Omental fat pad (tissue), 4 donors: ENCODE data around the gene TAF12. TPM values are rescaled to one million over a fixed set of nuclear protein-coding genes. Genes with fewer than 3 reads are reported as not detected.
"Not testable (repeated sequence)": the region's sequence is repeated elsewhere in the genome, so short reads cannot be mapped to it uniquely, and the experiment has no call there.

Source experiments
- ATAC-seq: fragments of 150-250 bp; one replicate; pipeline ENCODE4 v1.9.1; 2016; ENCODE audit warnings: mild to moderate bottlenecking, moderate library complexity; ENCODE audit not compliant: low FRiP score
- DNase-seq: peaks from one replicate; pipeline ENCODE4 v3.0.0-alpha.2; 2019; ENCODE audit warnings: low spot score
- total RNA-seq, 4 donors: library from RNA; depleted of rRNA; stranded (reverse); fragments of >200 nt; gene quantifications; one replicate each; pipeline ENCODE4 v1.1.0, GENCODE V29; 2016
- TF ChIP-seq, protein P1 (sequence below), 3 donors: fragments of 450-650 bp; IDR thresholded peaks; one replicate each; pipeline ENCODE4 v1.5.1; 2016 to 2017; ENCODE audit warnings: antibody characterized with exemption in 3 of 3, mild to moderate bottlenecking in 3 of 3, moderate library complexity in 2 of 3

TAF12 gene
- total RNA-seq: 10 to 100 TPM; 15.0 to 22.5 (median 19.6) TPM

DNA sequence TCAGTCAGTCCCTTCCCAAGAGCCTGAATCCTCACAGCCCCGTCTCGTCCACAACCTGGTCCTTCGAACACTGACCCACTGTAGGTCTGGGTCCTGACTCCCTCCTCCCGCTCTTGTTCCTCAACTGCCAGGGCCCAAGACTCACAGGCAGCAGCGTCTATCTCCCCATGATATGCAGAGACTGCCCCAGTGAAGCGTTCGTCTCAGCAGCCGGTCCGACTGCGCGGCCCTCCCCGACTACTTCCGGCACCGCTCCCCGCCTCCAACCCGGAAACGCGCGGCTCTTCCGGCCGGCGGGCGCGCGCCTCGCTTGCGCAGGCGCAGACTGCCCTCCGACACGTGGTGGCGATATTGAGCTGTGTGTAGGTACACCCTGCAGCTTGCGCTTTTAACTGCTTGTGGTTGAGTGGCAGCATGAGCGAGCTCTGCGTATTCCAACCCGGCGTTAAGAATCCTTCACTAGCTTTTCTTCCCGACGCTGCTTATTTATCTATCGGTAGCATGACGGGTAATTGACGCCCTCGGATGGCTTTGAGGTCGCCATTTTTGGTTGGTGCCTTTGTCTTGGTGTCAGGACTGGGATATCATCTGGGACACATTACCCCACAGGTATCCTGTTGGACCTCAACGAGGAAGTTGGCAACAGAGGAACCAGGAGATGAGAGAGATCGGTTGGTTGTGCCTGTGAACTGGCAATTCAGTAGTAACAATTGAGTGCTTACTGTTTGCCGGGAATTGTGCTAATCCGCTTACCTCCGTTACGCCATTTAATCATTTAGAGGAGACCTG, at the start of gene TAF12:
TAF12 (minus strand) TSS at position 221 of the 789 bp plus-strand sequence. CDS start 20,986 bp downstream, outside the sequence.
- TF ChIP-seq, protein P1, sequence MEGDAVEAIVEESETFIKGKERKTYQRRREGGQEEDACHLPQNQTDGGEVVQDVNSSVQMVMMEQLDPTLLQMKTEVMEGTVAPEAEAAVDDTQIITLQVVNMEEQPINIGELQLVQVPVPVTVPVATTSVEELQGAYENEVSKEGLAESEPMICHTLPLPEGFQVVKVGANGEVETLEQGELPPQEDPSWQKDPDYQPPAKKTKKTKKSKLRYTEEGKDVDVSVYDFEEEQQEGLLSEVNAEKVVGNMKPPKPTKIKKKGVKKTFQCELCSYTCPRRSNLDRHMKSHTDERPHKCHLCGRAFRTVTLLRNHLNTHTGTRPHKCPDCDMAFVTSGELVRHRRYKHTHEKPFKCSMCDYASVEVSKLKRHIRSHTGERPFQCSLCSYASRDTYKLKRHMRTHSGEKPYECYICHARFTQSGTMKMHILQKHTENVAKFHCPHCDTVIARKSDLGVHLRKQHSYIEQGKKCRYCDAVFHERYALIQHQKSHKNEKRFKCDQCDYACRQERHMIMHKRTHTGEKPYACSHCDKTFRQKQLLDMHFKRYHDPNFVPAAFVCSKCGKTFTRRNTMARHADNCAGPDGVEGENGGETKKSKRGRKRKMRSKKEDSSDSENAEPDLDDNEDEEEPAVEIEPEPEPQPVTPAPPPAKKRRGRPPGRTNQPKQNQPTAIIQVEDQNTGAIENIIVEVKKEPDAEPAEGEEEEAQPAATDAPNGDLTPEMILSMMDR (IDR thresholded peaks at IDR 0.05): no peak
- ATAC-seq (peak; percentile 94), DNase-seq (peak; percentile 57)

- not testable (repeated sequence) for ATAC-seq, DNase-seq
Measured at GRCh38 chr1:28691627-28692026, 48.8 kb upstream of the TAF12 start.

DNA sequence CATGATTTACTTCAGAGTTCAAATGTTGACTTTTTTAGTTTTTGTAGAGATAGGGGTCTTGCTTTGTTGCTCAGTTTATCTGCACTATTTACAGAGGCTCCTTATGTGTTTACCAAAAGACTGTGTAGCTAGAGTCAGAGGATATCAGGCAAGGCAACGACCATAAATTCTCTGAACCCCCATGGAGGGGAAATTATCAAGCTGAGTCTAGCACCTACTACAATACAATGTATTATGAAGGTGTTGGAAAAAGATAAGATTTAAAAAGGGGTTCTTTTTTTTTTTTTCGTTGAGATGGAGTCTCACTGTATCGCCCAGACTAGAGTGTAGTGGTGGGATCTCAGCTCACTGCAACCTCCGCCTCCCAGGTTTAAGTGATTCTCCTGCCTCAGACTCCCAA, 42.1 kb upstream of the TAF12 start:
- DNase-seq (no peak), ATAC-seq (no peak)
- TF ChIP-seq, protein P1 (IDR thresholded peaks at IDR 0.05): no peak

- no peak for ATAC-seq
- DNase-seq: no peak
- TF ChIP-seq, protein P1 (IDR thresholded peaks at IDR 0.05): no peak
Measured at GRCh38 chr1:28682840-28683239, 40.0 kb upstream of the TAF12 start.

DNA sequence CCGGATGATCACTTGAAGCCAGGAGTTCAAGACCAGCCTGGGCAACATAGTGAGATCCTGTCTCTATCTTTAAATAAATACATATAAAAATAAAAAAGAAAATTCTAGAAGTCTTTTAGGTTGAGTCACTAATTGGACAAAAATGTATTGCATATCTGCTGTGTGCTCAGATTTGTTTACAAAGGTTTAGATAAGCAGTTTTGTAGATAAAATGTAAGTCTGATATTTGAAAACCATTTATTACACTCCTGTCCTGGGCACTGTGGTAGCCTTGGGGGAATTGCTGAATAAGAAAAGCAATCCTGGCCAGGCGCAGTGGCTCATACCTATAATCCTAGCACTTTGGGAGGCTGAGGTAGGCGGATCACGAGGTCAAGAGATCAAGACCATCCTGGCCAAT, 37.3 kb upstream of the TAF12 start:
- DNase-seq: no peak
- TF ChIP-seq, protein P1 (IDR thresholded peaks at IDR 0.05): no peak
- ATAC-seq: no peak

DNA sequence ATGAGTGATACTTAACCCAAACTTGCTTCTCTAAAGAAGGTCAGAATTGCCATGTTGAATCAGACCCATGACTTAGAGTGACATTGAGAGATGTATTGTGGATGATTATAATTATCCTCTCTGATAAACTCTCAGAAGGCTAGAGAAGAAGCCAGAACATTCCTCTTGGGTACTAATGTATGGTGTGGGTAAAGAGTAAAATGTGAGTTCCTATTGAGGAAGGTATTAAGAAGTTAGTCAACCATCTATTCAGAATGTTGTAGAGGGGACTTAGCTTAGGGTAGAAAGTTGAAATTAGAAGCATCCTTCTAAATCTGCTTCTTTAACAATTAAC, 33.0 kb upstream of the TAF12 start:
- DNase-seq: no peak
- TF ChIP-seq, protein P1 (IDR thresholded peaks at IDR 0.05): no peak
- no peak for ATAC-seq

- not testable (repeated sequence) for ATAC-seq, DNase-seq
Measured at GRCh38 chr1:28672971-28673370, 30.1 kb upstream of the TAF12 start.

DNA sequence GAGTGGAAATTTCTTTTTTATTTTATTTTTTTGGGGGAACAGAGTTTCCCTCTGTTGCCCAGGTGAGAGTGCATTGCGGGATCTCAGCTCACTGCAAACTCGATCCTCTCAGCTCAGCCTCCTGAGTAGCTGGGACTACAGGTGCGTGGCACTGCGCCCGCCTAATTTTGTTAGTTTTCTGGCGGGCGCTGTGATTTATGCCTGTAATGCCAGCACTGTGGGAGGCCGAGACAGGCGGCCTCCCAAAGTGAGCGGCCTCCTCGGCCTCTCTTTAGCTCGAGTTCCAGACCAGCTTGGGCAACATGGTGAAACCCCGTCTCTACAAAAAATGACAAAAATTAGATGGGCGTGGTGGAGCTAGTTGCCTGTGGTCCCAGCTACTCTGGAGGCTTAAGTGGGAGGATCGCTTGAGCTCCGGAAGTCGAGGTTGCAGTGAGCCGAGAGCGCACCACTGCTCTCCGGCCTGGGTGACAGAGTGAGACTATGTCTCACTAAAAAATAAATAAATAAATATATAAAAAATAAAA, 28.4 kb upstream of the TAF12 start:
- DNase-seq: no peak
- ATAC-seq: no peak
- TF ChIP-seq, protein P1 (IDR thresholded peaks at IDR 0.05): no peak
